Esophagus squamous epithelium (tissue), 5 donors: ENCODE data around the gene MAGEC2. TPM values are rescaled to one million over a fixed set of nuclear protein-coding genes. Genes with fewer than 3 reads are reported as not detected.

Experiments used
- DNase-seq: peaks from one replicate; lab custom pipeline; 2025; lab: John Stamatoyannopoulos, UW
- H3K27ac ChIP-seq, 4 donors: fragments of 200-600 bp; sonication (generic); one replicate each; pipeline ENCODE4 v1.5.1; 2016 to 2019; ENCODE audit warnings: mild to moderate bottlenecking in 1 of 4
- H3K27me3 ChIP-seq, 4 donors: fragments of 200-600 bp; sonication (generic); 1 replicate in 3 of 4; 2 replicates in 1 of 4; pipeline versions ENCODE4 v1.5.1 to v1.6.0; 2017 to 2021; ENCODE audit warnings: antibody characterized with exemption in 1 of 4
- H3K36me3 ChIP-seq, 3 donors: fragments of 200-600 bp; sonication (generic); one replicate each; pipeline ENCODE4 v1.5.1; 2016 to 2019
- H3K4me1 ChIP-seq, 3 donors: fragments of 200-600 bp; sonication (generic); one replicate each; pipeline ENCODE4 v1.5.1; 2017 to 2019
- H3K4me3 ChIP-seq, 4 donors: fragments of 200-600 bp; sonication (generic); 1 replicate in 3 of 4; 2 replicates in 1 of 4; pipeline ENCODE4 v1.5.1; 2016 to 2019; ENCODE audit warnings: mild to moderate bottlenecking in 2 of 4, moderate library complexity in 1 of 4
- H3K9me3 ChIP-seq, 3 donors: fragments of 200-600 bp; sonication (generic); one replicate each; pipeline ENCODE4 v1.5.1; 2016 to 2019
- POLR2A ChIP-seq, 4 donors: fragments of 450-650 bp; IDR thresholded peaks; one replicate each; pipeline ENCODE4 v1.6.1; 2017; ENCODE audit warnings: antibody characterized with exemption in 4 of 4, mild to moderate bottlenecking in 4 of 4, moderate library complexity in 3 of 4
- WGBS, 2 donors: methylation state at CpG; one replicate each; pipeline ENCODE4 v1.1.5; 2018; 5-methylcytosine and 5-hydroxymethylcytosine counted together
- intact Hi-C: fragments of 100-400 bp; cut with DNase I; formaldehyde crosslinking; loops from one replicate; pipeline ENCODE4 v1.15.0; 2022
- total RNA-seq, 4 donors: library from RNA; depleted of rRNA; stranded (reverse); fragments of >200 nt; gene quantifications; one replicate each; pipeline ENCODE4 v1.1.0, GENCODE V29; 2016
- TF ChIP-seq, protein P1 (sequence below), 6 experiments: fragments of 450-650 bp in 4 of 6; fragments of 200-600 bp in 2 of 6; sonication (generic) in 2 of 6; IDR thresholded peaks; one replicate each; pipeline ENCODE4 v1.5.1; 2016 to 2019; ENCODE audit warnings: antibody characterized with exemption in 6 of 6, mild to moderate bottlenecking in 4 of 6, moderate library complexity in 4 of 6
- donor health status: DM: yes; HTN: yes; CAD: no.

MAGEC2 gene
- total RNA-seq, 4 donors from 2014 or later = not detected

- 37% methylated on average over 2 to 5 of the region's 5 CpGs for WGBS, 2 donors
- no peaks in the 10 kb centered on the region for H3K27me3 ChIP-seq
- H3K9me3 ChIP-seq = no peaks in the 10 kb centered on the region
- H3K27ac ChIP-seq = peak overlapping the region in 3 of 4 donors; percentile 62 to 70 (median 64)
- intact Hi-C loops = no loop called here
- H3K4me3 ChIP-seq = no peak overlapping the region
- TF ChIP-seq POLR2A (IDR thresholded peaks at IDR 0.05) = no peak
- TF ChIP-seq, protein P1, sequence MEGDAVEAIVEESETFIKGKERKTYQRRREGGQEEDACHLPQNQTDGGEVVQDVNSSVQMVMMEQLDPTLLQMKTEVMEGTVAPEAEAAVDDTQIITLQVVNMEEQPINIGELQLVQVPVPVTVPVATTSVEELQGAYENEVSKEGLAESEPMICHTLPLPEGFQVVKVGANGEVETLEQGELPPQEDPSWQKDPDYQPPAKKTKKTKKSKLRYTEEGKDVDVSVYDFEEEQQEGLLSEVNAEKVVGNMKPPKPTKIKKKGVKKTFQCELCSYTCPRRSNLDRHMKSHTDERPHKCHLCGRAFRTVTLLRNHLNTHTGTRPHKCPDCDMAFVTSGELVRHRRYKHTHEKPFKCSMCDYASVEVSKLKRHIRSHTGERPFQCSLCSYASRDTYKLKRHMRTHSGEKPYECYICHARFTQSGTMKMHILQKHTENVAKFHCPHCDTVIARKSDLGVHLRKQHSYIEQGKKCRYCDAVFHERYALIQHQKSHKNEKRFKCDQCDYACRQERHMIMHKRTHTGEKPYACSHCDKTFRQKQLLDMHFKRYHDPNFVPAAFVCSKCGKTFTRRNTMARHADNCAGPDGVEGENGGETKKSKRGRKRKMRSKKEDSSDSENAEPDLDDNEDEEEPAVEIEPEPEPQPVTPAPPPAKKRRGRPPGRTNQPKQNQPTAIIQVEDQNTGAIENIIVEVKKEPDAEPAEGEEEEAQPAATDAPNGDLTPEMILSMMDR (IDR thresholded peaks at IDR 0.05) = peak in 1 of 6 experiments; percentile 41
- DNase-seq = no peak
- no peaks in the 10 kb centered on the region for H3K36me3 ChIP-seq
- no peaks in the 10 kb centered on the region for H3K4me1 ChIP-seq
These were observed 44.6 kb upstream of the MAGEC2 start for GRCh38 chrX:142249721-142250120.

DNA sequence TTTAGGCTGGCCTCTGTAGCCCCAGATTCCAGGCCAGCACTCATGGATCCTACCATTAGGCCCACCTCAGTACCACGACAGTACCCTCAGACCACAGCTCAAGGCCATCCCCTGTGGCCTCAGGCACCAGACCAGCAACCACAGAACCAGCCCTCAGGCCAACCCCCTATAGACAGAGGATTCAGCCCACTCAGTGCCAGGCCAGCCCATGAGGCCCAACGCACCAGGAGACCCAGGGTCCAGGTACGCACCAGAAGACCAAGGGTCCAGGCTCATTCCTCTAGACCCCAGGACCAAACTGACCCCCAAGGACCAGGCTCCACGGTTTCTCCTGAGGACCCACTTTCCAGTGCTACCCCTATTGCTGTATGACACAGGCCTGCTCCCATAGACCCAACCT is 39.5 kb upstream of the MAGEC2 start:
- DNase-seq = no peak
- WGBS, 2 donors = 60% methylated on average over 3 of the region's 4 CpGs; no CpG with 5 or more reads in 1 of the 2 donors
- Histone ChIP-seq H3K36me3 (no peaks in the 10 kb centered on the region), H3K9me3 (no peaks in the 10 kb centered on the region), H3K4me3 (no peak overlapping the region), H3K27ac (no peak overlapping the region), H3K4me1 (no peaks in the 10 kb centered on the region), H3K27me3 (no peaks in the 10 kb centered on the region)
- intact Hi-C loops = no loop called here
- TF ChIP-seq, protein P1 (IDR thresholded peaks at IDR 0.05) = no peak
- no peak for TF ChIP-seq POLR2A (IDR thresholded peaks at IDR 0.05)

DNA sequence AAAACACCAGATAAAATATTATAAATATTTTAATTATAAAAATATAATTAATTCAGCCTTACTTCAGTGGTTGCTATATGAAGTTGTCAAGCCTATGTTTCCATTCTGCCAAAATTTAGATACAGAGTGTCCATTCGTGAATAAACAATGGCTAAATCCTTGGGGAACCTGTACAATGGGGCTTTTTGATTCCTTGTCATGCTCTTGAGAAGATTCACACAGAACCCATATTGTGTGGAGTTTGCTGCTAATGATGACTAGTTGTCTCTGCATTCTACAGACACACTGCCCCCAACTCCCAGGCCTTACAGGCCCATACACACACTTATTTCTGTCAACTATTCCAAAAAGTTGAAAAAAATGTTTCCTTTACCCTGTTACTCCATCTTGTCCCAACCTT is 33.4 kb upstream of the MAGEC2 start:
- Histone ChIP-seq H3K9me3 (no peaks in the 10 kb centered on the region), H3K4me3 (no peak overlapping the region), H3K27me3 (no peaks in the 10 kb centered on the region), H3K27ac (no peak overlapping the region), H3K36me3 (no peaks in the 10 kb centered on the region), H3K4me1 (no peaks in the 10 kb centered on the region)
- DNase-seq = no peak
- WGBS, 2 donors = 41 to 59% methylated on average over 1 of the region's 1 CpG
- intact Hi-C loops = no loop called here
- TF ChIP-seq POLR2A (IDR thresholded peaks at IDR 0.05) = no peak
- TF ChIP-seq, protein P1 (IDR thresholded peaks at IDR 0.05) = no peak

DNA sequence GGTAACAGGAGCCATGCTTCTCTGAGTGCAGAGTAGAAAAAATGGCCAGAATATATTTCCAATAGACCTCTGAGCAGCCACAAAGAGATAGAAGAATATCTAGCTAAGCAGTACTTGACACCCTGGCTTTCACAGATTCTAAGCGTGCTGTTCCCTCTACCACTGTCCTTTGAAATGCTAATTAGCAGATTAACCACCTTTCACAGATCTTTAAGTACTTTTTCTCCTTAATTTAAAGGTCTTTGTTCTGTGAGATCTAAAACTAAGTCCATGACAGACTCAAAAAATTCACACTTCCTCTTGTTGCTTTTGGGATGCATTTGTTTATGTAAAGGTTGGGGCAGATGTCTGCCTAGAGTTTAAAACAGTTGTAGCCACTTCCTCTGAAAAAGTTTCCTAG is 28.3 kb upstream of the MAGEC2 start:
- Histone ChIP-seq H3K9me3 (peaks cover 0 to 7% (median 0%) of the 10 kb centered on the region in 3 donors), H3K4me3 (no peak overlapping the region), H3K27ac (no peak overlapping the region), H3K4me1 (no peaks in the 10 kb centered on the region), H3K36me3 (no peaks in the 10 kb centered on the region), H3K27me3 (no peaks in the 10 kb centered on the region)
- 21 to 33% methylated on average over 1 of the region's 1 CpG for WGBS, 2 donors
- DNase-seq = no peak
- TF ChIP-seq, protein P1 (IDR thresholded peaks at IDR 0.05) = no peak
- no peak for TF ChIP-seq POLR2A (IDR thresholded peaks at IDR 0.05)
- intact Hi-C loops = no loop called here

- Histone ChIP-seq H3K27me3 (no peaks in the 10 kb centered on the region), H3K27ac (peak overlapping the region; percentile 44 to 67 (median 63)), H3K9me3 (no peaks in the 10 kb centered on the region), H3K4me1 (no peaks in the 10 kb centered on the region), H3K36me3 (no peaks in the 10 kb centered on the region), H3K4me3 (no peak overlapping the region)
- WGBS, 2 donors = 20 to 33% methylated on average over 1 to 4 of the region's 4 CpGs
- DNase-seq = no peak
- intact Hi-C loops = no loop called here
- TF ChIP-seq, protein P1 (IDR thresholded peaks at IDR 0.05) = no peak
- no peak for TF ChIP-seq POLR2A (IDR thresholded peaks at IDR 0.05)
These were observed 9.0 kb upstream of the MAGEC2 start for GRCh38 chrX:142214081-142214480.
